K562 (cell line): Measurements from ENCODE around the gene GLDN. TPM values are rescaled to one million over a fixed set of nuclear protein-coding genes. Genes with fewer than 3 reads are reported as not detected.

ENCODE experiments used
- ATAC-seq: fragments of 200-7000 bp; cut with Tn5 transposase; 3 replicates; pipeline ENCODE4 v1.9.1; 2020; ENCODE audit warnings: moderate library complexity
- BruUV-seq: library from RNA; stranded (reverse); fragments of 400-500 nt; replicated peaks from 2 replicates; lab custom pipeline; 2021; lab: Mats Ljungman, UMichigan
- CTCF ChIA-PET: fragments of 300-600 bp; formaldehyde crosslinking; extraction: SDS; loops from one replicate; lab custom pipeline; 2021; ENCODE audit warnings: low intra/inter-chr PET ratio; lab: Yijun Ruan, JAX
- POLR2A ChIA-PET: fragments of 300-600, 350-650 bp; sonication (Branson Sonifier 250); formaldehyde crosslinking; extraction: SDS; loops from one replicate; lab custom pipeline; 2021; ENCODE audit warnings: antibody characterized with exemption, inconsistent platforms; lab: Yijun Ruan, JAX
- DNase-seq, 4 experiments: peaks; one replicate each; pipeline versions ENCODE4 v3.0.0 to v3.0.0-alpha.2; 2011 to 2018; ENCODE audit warnings: low spot score in 3 of 4, mixed read lengths in 3 of 4; ENCODE audit errors: extremely low read depth in 1 of 4
- FAIRE-seq: peaks from 2 replicates; lab custom pipeline; 2011; peaks lifted over from hg19 to GRCh38; lab: Jason Lieb, UNC
- H2AFZ ChIP-seq: 2 replicates; pipeline ENCODE4 v1.6.0; 2011; ENCODE audit warnings: low read depth, low read length, control low read depth, inconsistent platforms
- H3K27ac ChIP-seq: fragments of 200-600 bp; 3 replicates; pipeline ENCODE4 v1.8.0; 2011; ENCODE audit warnings: low read depth, mild to moderate bottlenecking, control low read depth, inconsistent platforms, low read length, moderate library complexity, mixed read lengths; ENCODE audit errors: extremely low read depth
- H3K27me3 ChIP-seq, 2 experiments: fragments of 300-600 bp in 1 of 2; 2 replicates in 1 of 2; 3 replicates in 1 of 2; pipeline versions ENCODE4 v1.6.0 to v1.8.0; 2011; ENCODE audit warnings: inconsistent platforms in 2 of 2, low read length in 2 of 2, mild to moderate bottlenecking in 1 of 2, mixed read lengths in 1 of 2, moderate library complexity in 1 of 2; ENCODE audit not compliant: control insufficient read depth in 2 of 2, insufficient read depth in 2 of 2
- H3K36me3 ChIP-seq: fragments of 300-600 bp; 3 replicates; pipeline ENCODE4 v1.8.0; 2011; ENCODE audit warnings: mild to moderate bottlenecking, low read length, inconsistent platforms; ENCODE audit not compliant: control insufficient read depth, insufficient read depth
- H3K4me1 ChIP-seq, 2 experiments: fragments of 200-600 bp in 1 of 2; replicated peaks in 1 of 2; 2 replicates in 1 of 2; 3 replicates in 1 of 2; pipeline versions ENCODE4 v1.5.1 to v1.8.0; 2011; ENCODE audit warnings: inconsistent platforms in 2 of 2, low read length in 2 of 2, mild to moderate bottlenecking in 1 of 2, mixed read lengths in 1 of 2, moderate library complexity in 1 of 2; ENCODE audit not compliant: control insufficient read depth in 2 of 2, insufficient read depth in 2 of 2
- H3K4me2 ChIP-seq: 2 replicates; pipeline ENCODE4 v1.6.1; 2011; ENCODE audit warnings: low read length, control low read depth, inconsistent platforms, mixed read lengths; ENCODE audit not compliant: insufficient read depth
- H3K4me3 ChIP-seq: fragments of 200-600 bp; sonication (generic), shearing (Covaris generic); 2 replicates; pipeline ENCODE4 v1.5.1; 2016; ENCODE audit warnings: control low read depth, inconsistent platforms
- H3K79me2 ChIP-seq: fragments of 200-600 bp; 3 replicates; pipeline ENCODE4 v1.8.0; 2011; ENCODE audit warnings: low read length, inconsistent platforms; ENCODE audit not compliant: control insufficient read depth, insufficient read depth
- H3K9ac ChIP-seq, 2 experiments: 2 replicates each; pipeline versions ENCODE4 v1.6.0 to v1.6.1; 2011; ENCODE audit warnings: low read depth in 2 of 2, low read length in 2 of 2, control low read depth in 1 of 2, inconsistent platforms in 1 of 2, mild to moderate bottlenecking in 1 of 2, mixed read lengths in 1 of 2; ENCODE audit not compliant: insufficient read depth in 1 of 2
- H3K9me1 ChIP-seq: one replicate; pipeline ENCODE4 v1.6.0; 2011; ENCODE audit warnings: inconsistent platforms, mild to moderate bottlenecking, low read length, moderate library complexity; ENCODE audit not compliant: control insufficient read depth, insufficient read depth
- H3K9me3 ChIP-seq: replicated peaks from 2 replicates; pipeline ENCODE4 v1.5.1; 2011; ENCODE audit warnings: low read depth, low read length, inconsistent platforms; ENCODE audit not compliant: control insufficient read depth, insufficient read depth
- H4K20me1 ChIP-seq: replicated peaks from 2 replicates; pipeline ENCODE4 v1.6.1; 2011; ENCODE audit warnings: low read length, inconsistent platforms, mixed read lengths; ENCODE audit not compliant: control insufficient read depth, insufficient read depth
- ARID4B ChIP-seq: sonication (generic); formaldehyde crosslinking; IDR thresholded peaks from 2 replicates; pipeline ENCODE4 v1.8.0; 2022; ENCODE audit warnings: mild to moderate bottlenecking, missing genetic modification reagents
- CREB1 ChIP-seq, 2 experiments: sonication (generic) in 1 of 2; formaldehyde crosslinking in 1 of 2; IDR thresholded peaks; 2 replicates each; pipeline versions ENCODE4 v1.6.1 to v1.8.0; 2012 to 2022; ENCODE audit warnings: inconsistent platforms in 1 of 2, mild to moderate bottlenecking in 1 of 2, missing genetic modification reagents in 1 of 2, moderate library complexity in 1 of 2
- CREB5 ChIP-seq: fragments of 250-450 bp; sonication (Bioruptor Pico); IDR thresholded peaks from 2 replicates; pipeline ENCODE4 v1.5.0; 2020; ENCODE audit warnings: mild to moderate bottlenecking
- E2F6 ChIP-seq, 2 experiments: IDR thresholded peaks; 2 replicates each; pipeline ENCODE4 v1.6.1; 2011; ENCODE audit warnings: borderline replicate concordance in 1 of 2, control low read depth in 1 of 2, low read depth in 1 of 2, low read length in 1 of 2, mild to moderate bottlenecking in 1 of 2, mixed read lengths in 1 of 2, moderate library complexity in 1 of 2; ENCODE audit not compliant: insufficient read depth in 1 of 2, insufficient read length in 1 of 2, poor library complexity in 1 of 2, severe bottlenecking in 1 of 2; ENCODE audit errors: extremely low read depth in 1 of 2
- EWSR1 ChIP-seq: fragments of 450-650 bp; IDR thresholded peaks from 2 replicates; pipeline ENCODE4 v1.6.1; 2018; ENCODE audit warnings: borderline replicate concordance, mild to moderate bottlenecking, low read depth, moderate library complexity; ENCODE audit not compliant: partially characterized antibody
- MAFG ChIP-seq: fragments of 450-650 bp; conservative IDR thresholded peaks from 2 replicates; pipeline ENCODE4 v1.6.1; 2016; ENCODE audit warnings: missing genetic modification characterization, missing compliant biosample characterization
- RAD51 ChIP-seq: fragments of 450-650 bp; IDR thresholded peaks from 2 replicates; pipeline ENCODE4 v1.7.1; 2016; ENCODE audit warnings: low read depth, mild to moderate bottlenecking, borderline replicate concordance
- ZNF212 ChIP-seq: fragments of 450-650 bp; formaldehyde crosslinking; IDR thresholded peaks from 2 replicates; pipeline ENCODE4 v1.4.0; 2020; ENCODE audit warnings: mild to moderate bottlenecking
- ZSCAN32 ChIP-seq: fragments of 450-650 bp; formaldehyde crosslinking; IDR thresholded peaks from 2 replicates; pipeline ENCODE4 v1.4.0; 2020; ENCODE audit warnings: mild to moderate bottlenecking, moderate library complexity
- WGBS: fragments of 100-300 bp; shearing (Covaris generic); methylation state at CpG from one replicate; pipeline ENCODE4 v1.1.6; 2016; ENCODE audit warnings: low coverage, mixed read lengths; ENCODE audit not compliant: insufficient coverage; ENCODE audit errors: missing lambda C conversion rate; 5-methylcytosine and 5-hydroxymethylcytosine counted together
- in situ Hi-C: fragments of 300-500 bp; cut with MboI; formaldehyde crosslinking; loops from 4 replicates; pipeline ENCODE4 v1.15.0; 2018; ENCODE audit warnings: inconsistent platforms, mixed read lengths
- intact Hi-C: fragments of 100-400 bp; cut with micrococcal nuclease; formaldehyde crosslinking; loops from 2 replicates; pipeline ENCODE4 v1.14.2; 2022
- polyA plus RNA-seq, 8 experiments: library from polyadenylated mRNA; depleted of rRNA in 4 of 8; stranded (reverse) in 5 of 8; unstranded in 3 of 8; fragments of >200 nt; fragmentation: Nextera tagmentation in 2 of 8; fragmentation: Illumina TruSeq in 1 of 8; extraction: Ambion mirVana in 2 of 8; extraction: Trizol in 1 of 8; gene quantifications; 2 replicates each; pipeline versions ENCODE4 v1.2.1 to v1.2.3, GENCODE V29; 2011 to 2014; ENCODE audit warnings: inconsistent platforms in 1 of 8, missing spikeins in 1 of 8
- total RNA-seq, 7 experiments: library from RNA; depleted of rRNA in 6 of 7; stranded (reverse); fragments of >200 nt in 6 of 7; fragmentation: Illumina TruSeq in 2 of 7; extraction: Trizol in 2 of 7; gene quantifications; 2 replicates each; pipeline versions ENCODE4 v1.2.1 to v1.2.3, GENCODE V29; 2011 to 2021; ENCODE audit warnings: low replicate concordance in 1 of 7

Gene GLDN
- total and polyA plus RNA-seq, 9 of the 15 experiments (the other 6 are each of a cell fraction or from before 2014, with no cell fraction given) = 0.05 to 0.33 (median 0.18) TPM

GRCh38 chr15:51396921-51397320 lies 55.5 kb downstream of the GLDN start (continued):
- TF ChIP-seq ARID4B (CRISPR knock-in tag) (no peak), ZNF212 (no peak), CREB1 (IDR thresholded peaks at IDR 0.05) (no peak), CREB1 (CRISPR knock-in tag; IDR thresholded peaks at IDR 0.05) (no peak)

- ChIA-PET POLR2A (interaction anchor here (0.7 kb wide), 2 partner anchors 31 to 219 kb away, joined by 3 read pairs; no protein-coding TSS in a partner anchor), CTCF (no interaction called here)
- TF ChIP-seq ZSCAN32 (CRISPR knock-in tag) (no peak), CREB5 (CRISPR knock-in tag) (no peak), EWSR1 (no peak), RAD51 (no peak), MAFG (tag) (no peak), E2F6 (IDR thresholded peaks at IDR 0.05; ENCODE audit: borderline replicate concordance in 1 of 2, extremely low read depth in 1 of 2, insufficient read depth in 1 of 2, insufficient read length in 1 of 2, low read depth in 1 of 2, low read length in 1 of 2, poor library complexity in 1 of 2, severe bottlenecking in 1 of 2) (no peak)
- DNase-seq (no peak), ATAC-seq (no peak), FAIRE-seq (no peak)
- WGBS = 1% methylated on average over 9 of the region's 9 CpGs
- Histone ChIP-seq H3K79me2 (no peaks in the 10 kb centered on the region), H3K36me3 (no peaks in the 10 kb centered on the region), H3K9ac (no peak overlapping the region), H3K4me1 (no peaks in the 10 kb centered on the region), H3K9me3 (no peaks in the 10 kb centered on the region), H3K4me2 (no peak overlapping the region), H2AFZ (no peak overlapping the region), H3K27me3 (peaks cover 37 to 39% of the 10 kb centered on the region in 2 experiments), H4K20me1 (no peaks in the 10 kb centered on the region), H3K4me3 (no peak overlapping the region), H3K27ac (no peak overlapping the region), H3K9me1 (no peaks in the 10 kb centered on the region)
- in situ Hi-C loops (no loop called here), intact Hi-C loops (no loop called here)
- no TSS peak for BruUV-seq
These were observed 57.2 kb downstream of the GLDN start for GRCh38 chr15:51398626-51399025.
